Stimulated activated CD4-positive, alpha-beta T cell treated with anti-CD3 and anti-CD28 coated beads, Interleukin-2, amount 100 ng/mL, for 4 hours (primary cell): Measurements from ENCODE around the gene PIK3R2.
"Not testable (repeated sequence)": the region's sequence is repeated elsewhere in the genome, so short reads cannot be mapped to it uniquely, and the experiment has no call there.

Experiments
- DNase-seq: peaks from one replicate; pipeline ENCODE4 v3.0.0-alpha.2; 2020; ENCODE audit warnings: low read depth

Gene PIK3R2

DNA sequence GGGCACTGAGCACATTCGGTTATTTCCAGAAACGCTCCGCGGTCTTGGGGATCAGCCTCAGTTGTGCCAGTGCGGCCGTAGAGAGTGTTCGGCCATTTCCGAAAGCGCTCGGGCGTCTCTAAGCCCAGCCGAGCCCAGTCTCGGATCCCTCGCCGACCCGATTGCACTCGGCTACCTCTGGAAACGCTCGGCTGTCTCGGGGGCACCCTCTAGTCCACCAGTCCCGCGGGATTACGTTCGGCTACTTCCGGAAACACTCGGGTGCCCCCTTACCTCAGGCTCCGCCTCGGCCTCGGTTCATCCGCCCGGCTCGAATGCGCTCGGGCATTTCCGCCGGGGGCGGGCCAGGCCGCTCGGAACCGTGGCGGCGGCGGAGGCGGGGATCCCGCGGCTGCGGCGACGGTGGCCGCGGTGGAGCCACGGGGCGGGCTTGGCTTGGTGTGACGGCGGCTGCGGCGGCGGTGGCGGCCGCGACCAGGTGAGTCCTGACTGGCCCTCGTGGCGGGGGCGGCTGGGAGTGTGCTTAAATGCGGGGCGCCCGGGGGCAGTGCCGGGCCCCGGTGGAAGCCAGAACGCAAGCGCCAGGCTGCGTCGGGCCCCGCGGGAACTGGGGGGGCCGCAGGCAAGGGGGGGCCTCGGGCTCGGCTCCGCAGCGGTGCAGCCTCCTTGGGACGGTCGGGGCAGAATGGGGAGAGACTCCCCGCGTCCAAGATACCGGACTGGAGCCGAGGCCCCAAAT, at the start of gene PIK3R2:
Gene PIK3R2, plus strand, starts transcription at position 347 of the 739 bp plus-strand sequence. CDS start 2,717 bp downstream, outside the sequence.
- peak; percentile 97 for DNase-seq

DNA sequence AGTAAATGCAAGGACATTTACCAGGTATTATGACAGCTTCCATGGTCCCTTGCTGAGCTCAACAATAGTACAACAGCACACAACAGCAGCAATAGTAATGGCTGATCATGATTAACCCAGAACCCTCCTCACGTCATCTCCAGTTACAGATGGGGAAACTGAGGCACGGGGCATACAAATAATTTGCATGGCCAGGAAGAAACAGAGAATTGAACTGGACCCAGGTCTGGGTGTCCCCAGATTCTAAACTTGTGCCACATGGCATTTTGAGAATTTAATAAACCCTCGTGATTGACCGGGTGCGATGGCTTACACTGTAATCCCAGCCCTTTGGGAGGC, 48.2 kb upstream of the PIK3R2 start:
- DNase-seq: no peak

DNA sequence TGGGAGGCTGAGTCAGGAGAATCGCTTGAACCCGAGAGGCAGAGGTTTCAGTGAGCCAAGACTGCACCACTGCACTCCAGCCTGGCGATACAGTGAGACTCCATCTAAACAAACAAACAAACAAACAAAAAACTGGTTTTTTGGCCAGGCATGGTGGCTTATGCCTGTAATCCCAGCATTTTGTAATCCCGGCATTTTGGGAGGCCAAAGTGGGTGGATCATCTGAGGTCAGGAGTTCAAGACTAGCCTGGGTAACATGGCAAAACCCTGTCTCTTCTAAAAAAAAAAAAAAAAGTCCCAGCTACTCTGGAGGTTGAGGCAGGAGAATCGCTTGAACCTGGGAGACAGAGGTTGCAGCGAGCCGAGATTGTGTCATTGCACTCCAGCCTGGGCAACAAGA, 47.7 kb upstream of the PIK3R2 start:
- DNase-seq: not testable (repeated sequence)

DNA sequence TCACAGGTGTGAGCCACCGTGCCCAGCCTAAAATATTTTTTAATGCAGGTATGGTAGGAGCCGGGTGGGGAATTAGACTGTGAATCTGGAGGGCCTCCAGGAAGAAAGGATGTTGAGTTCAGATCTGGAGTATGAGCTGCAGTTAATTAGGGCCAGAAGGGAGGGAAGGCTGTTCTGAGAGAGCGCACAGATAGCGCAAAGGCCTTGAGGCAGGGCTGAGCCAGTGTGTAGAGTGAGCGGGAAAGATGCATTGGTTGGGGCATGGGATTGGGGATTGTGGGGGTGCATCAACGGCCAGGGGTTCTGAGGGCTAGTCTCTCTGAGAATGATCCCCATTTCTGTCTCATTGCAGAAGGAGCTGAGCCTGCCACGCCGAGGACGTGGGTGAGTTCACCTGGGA, 45.7 kb upstream of the PIK3R2 start:
- no peak for DNase-seq

DNA sequence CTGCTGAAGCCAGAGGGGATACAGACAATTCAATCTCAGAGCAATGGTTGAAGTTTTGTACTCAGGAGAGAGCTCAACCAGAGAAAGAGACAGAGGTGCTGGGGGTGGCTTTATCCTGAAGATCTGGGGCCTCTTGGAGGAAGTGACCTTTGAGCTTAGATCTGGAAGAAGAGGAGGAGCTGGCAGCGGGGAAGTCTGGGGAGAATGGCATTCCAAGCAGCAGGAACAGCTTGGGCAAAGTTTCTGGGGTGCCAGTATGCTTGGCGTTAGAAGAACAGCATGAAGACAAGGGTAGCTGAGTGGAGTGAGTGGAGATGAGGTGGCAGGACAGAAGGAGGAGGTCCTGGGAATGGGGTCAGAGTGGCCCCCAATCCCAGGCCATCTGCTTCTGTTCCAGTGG, 44.1 kb upstream of the PIK3R2 start:
- DNase-seq: no peak

DNA sequence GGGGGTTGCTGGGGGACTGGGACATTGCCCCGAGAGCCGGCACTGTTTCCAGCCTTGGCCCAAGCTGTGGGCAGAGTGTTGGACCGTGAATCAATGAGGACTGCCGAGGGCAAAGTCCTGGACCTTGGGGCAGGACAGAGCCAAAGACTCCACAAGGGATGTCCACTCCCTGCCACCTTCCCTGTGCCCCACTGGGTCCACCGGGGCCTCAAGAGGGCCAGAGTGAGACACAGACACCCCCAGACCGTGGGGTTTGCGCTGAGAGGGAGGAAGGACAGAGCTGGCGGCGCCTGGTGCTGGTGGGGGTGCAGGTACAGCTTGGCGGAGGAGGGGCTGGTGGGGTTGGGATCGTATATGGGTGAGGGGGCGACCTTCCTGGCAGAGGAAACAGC, 43.6 kb upstream of the PIK3R2 start:
- no peak for DNase-seq

DNA sequence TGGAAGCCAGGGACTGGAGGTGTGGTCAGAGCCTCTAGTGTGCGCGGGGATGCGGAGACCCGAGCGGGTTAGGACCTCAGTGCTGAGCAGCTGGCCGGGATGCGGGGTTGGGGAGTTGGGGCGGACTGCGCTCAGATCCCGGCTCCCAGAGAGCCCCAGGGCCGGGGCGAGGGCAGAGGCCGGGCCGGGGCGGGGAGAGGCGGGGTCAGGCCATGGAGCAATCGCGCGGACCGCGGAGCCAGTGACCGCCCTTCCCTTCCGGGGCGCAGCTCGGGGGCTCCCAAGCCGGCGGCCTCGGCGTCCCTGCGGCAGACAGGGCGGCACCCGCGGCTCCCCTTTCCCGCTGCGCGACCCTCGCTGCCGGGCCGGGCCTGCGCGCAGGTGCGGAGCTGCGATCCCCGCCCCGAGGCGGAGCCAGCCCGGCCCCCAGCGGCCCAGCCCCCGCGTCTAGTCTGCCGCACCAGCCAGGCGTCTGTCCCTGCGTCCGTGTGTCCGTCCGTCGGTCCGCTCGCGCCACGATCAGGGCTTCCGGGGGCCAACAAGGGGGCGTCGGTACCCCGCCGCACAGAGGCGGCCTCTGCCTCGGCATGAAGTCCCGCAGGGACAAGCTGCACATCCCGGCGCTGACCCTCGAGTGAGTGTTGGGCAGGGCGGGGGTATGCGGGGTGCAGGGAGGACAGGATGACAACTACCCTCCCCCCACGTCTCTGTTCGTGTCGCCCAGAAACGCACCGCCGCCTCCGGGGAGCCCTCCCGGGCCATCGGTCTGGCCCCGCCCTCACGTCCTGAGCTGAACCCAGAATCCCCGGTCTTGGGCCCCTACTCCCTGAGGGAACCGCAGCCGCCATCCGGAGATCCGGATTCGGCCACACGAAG, 43.0 kb upstream of the PIK3R2 start:
- DNase-seq: no peak

DNA sequence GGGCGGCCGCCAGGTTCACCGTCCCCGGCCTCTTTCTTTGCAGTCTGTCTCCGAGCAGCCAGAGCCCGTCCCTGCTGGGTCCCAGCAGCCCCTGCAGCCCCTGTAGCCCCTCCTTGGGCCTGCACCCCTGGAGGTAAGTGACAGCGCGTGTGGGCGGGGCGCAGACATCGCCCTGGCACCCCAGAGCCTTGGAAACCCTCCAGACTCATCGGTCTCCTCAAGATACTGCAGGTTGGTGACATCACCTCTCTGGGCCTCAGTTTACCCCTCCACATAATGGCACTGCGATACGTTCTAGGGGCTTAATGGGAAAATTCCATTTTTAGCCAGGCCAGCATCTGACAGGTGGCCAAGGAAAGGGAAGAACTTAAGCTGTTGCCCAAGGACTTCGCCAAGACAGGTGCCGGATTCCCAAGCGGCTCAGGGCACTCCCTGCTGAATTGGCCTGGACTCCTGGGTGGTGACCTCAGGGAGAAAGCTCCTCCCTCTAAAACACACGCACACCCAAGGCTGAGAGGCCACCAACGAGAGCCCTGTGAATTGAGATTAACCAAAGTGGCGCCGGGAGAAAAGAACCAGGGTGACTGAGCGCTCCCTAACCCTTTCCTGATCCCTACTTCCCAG, 42.2 kb upstream of the PIK3R2 start:
- no peak for DNase-seq

DNA sequence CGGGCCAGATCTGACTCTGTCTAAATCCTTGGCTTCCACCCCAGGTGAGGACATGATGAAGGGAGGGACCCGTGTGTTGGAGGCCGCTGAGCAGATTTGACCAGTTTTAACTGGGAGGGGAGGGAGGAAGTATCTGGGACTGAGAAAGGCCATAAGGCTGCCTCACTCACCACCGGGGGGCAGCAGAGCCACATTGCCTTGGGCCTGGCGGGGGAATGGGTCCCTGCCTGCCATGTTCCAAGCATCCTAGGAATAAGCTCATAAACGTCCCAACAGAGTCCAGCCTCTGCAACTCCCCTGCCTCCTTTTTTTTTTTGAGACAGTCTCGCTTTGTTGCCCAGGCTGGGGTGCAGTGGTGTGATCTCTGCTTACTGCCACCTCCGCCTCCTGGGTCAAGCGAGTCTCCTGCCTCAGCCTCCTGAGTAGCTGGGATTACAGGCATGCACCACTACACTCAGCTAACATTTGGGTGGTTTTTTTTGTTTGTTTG, 39.9 kb upstream of the PIK3R2 start:
- peak; percentile 67 for DNase-seq

DNA sequence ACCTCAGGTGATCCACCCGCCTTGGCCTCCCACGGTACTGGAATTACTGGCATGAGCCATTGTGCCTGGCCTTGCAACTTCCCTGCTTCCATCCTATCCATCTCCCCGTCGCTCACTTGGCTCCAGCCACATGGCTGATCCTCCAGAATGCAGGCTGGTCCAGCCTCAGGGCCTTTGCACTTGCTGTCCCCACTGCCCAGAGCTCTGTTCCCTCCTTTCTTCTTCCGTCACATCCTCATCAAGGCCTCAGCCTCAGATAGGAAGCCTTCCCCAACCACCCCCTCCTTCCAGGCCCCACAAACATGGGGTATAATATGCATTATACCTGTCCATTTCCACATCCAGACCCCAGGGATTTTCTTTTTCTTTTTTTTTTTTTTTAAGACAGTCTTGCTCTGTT, 39.1 kb upstream of the PIK3R2 start:
- DNase-seq: no peak

DNA sequence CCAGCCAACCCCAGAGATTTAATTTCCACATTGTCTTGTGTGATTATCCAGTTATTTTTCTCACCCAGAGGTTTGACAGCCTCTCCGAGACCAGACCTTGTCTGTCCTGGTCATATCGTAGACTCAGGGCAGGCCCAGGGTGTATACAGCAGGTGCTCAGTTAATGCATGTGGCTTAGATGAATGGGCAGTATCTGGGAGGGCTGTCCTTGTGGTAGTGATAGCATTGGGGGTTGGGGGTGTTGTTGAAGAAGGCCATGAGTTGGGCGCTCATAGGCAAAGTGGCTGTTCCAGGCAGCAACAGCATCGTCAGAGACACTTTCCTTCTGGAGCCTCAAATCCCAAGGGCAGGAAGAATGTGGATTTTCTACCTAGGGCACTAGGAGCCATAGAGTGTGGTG, 38.5 kb upstream of the PIK3R2 start:
- no peak for DNase-seq

DNA sequence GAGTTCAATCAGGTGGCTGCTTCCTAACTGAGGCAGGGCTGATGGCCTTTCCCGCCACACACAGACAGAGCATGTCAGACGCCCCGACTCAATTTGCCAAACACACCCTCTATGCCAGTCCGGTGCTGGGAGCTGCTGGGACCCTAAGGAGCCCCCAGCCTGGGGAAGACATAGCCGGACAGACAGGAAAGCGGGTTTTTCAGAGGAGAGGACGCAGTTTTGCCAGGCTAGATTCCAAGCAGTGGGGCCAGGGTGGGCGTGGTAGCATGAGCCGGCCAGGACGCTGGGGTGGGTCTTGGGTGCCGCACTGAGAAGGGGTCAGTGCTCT, 35.6 kb upstream of the PIK3R2 start:
- no peak for DNase-seq

DNA sequence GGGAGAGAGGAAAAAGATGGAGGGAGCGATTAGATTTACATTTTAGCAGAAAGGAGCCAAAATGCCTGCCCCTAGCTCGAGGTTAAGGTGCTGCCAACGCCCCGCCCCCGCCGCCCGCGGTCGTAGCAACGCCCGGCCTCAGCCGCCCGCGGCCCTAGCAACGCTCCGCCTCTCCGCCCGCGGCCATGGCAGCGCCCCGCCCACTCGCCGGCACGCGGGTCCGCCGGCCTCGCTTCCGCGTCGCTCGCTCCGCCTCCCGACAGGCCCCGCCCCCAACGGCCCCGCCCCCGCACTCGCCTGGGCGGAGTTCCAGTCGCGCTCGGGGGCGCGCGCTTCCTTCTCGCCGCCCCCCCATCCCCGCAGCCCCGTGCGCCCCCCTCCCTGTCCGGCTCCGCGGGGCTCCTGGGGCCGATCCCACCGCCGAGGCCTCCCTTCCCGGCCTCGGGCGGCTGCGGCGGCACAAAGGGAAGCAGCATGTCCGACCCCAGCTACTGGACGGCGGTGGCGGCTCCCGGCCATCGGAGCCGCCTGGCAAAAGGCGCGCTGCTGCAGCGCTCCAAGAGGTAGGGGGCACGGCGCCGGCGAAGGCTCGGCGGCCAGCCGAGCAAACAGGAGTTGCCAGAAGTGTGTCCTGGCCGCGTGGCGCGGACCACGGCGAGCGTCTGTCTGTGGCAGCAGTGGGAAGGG, 35.1 kb upstream of the PIK3R2 start:
- peak; percentile 93 for DNase-seq

DNA sequence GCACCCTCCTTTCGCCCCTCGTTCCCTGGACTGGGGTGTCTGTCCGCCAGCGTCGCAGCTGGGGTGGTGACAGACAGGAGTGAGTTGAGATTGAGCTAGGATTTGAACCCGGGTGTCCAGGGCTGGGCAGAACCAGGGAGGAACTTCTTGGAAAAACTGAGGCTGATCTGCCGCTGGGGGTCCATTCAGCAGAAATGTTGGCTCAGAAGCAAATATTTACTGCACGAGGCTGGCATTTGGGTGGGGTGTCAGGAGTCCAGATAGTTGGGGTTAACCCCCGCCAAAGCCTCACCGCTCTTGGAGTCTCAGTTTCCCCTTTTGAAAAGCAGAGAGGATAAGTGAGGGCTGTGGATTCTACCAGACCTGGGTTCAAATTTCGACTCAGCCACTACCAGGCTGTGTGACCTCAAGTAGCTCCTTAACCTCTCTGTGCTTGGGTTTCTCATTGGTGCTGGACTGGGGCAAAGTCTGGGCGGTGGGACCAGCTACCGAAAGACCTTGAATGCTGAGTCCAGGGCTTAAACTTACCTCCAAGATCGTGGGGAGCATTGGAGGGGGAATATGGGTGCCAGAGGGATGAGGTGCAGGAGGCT, 34.4 kb upstream of the PIK3R2 start:
- no peak for DNase-seq

DNA sequence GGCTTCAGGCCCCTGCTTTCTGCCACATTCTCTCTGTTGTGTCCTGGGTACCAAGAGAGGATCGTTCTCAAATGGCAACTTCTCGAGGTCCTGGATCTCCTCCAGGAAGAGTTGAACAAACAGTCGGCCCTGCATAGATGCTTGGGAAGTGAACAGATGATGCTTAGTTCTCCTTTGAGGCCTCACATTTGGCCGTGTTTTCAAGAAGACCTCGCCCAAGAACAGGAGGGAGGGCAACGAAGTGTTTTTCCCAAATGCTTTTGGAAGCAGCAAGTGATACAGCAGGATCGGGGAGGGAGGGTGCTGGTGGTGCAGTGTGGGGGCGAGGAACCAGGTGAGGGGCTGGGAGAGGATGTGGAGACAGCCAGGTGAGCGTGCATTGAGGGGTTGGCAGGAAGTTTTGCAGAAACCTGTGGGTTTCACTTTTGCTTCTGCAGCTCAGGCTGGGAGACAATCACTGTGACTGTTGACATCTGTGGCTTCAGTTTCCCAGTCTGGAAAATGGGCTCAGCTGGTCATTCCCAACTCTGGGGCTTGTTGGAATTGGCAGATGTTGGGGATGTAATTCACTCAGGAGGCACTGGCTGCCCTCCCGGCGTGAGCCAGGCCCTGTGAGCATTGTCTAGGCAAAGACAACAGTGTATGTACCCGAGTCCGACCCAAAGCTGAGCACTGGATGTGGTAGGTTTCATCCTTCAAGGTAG, 33.8 kb upstream of the PIK3R2 start:
- DNase-seq: no peak

DNA sequence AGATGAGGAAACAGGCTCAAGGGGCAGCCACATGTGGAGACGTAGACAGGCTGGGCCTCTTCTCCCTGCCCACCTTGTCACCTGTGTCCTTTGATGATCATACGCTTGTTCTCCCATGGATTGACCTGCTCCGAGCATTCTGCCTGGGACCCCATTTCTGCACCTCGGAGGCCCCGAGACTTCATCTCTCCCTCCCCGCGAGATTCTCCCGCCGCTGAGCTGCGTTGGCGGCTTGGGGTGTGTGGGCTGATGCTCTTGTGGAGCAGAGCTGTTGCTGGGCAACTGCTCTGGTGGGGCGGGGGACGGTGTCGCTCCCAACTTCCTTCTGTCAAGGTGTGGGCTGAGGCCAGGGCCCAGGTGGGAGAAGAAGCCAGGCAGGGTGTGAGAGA, 33.3 kb upstream of the PIK3R2 start:
- DNase-seq: peak; percentile 72

DNA sequence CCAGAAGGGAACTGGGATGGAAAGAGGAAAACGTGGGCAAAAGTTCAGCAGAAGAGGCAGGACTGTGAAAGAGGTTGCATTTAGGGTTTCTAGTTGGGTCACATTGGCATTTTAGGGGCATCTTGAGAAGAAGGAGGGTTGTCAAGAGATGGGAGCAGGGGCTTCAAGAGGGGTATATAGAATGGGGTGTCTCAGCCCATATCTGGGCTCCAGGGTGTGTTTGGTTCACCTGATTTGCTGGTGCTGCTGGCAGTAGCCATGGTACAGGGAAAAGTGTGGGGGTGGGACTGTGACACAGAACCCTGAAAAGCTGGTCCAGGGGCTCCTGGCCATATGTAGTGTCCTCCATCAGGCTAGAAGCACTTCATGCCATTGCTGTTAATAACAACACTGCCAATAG, 32.8 kb upstream of the PIK3R2 start:
- DNase-seq: no peak

DNA sequence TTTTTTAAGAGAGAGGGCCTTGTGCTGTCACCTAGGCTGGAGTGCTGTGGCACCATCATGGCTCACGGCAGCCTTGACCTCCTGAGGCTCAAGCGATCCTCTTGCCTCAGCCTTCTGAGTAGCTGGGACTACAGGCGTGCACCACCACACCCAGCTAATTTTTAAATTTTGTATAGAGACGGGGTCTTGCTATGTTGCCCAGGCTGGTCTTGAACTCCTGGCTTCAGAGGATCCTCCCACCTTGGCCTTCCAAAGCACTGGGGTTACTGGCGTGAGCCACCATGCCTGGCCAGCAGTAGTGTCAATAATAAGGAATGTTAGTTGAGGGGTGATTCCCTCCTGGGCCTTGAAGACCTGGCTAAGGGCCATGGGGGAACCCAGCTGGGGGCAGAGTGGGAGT, 31.8 kb upstream of the PIK3R2 start:
- DNase-seq: no peak

DNA sequence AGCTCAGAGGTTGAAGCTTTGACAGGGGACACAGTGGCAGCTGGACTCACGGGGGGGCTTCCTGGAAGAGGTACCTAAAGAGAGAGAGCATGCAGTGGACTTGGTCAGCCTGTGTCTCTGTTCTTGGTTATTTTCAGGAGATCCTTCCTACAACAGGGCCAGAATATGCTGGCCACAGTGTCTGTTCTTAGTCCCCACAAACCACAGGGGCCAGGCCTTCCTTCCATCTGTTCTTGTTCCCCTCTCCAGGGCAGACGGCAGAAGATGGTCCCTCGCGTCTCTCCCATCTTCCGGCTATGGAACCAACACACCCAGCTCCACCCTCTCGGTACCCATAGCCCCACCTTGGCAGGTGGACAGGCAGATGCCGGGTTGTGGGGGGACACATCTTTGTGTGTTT, 30.5 kb upstream of the PIK3R2 start:
- DNase-seq: no peak

DNA sequence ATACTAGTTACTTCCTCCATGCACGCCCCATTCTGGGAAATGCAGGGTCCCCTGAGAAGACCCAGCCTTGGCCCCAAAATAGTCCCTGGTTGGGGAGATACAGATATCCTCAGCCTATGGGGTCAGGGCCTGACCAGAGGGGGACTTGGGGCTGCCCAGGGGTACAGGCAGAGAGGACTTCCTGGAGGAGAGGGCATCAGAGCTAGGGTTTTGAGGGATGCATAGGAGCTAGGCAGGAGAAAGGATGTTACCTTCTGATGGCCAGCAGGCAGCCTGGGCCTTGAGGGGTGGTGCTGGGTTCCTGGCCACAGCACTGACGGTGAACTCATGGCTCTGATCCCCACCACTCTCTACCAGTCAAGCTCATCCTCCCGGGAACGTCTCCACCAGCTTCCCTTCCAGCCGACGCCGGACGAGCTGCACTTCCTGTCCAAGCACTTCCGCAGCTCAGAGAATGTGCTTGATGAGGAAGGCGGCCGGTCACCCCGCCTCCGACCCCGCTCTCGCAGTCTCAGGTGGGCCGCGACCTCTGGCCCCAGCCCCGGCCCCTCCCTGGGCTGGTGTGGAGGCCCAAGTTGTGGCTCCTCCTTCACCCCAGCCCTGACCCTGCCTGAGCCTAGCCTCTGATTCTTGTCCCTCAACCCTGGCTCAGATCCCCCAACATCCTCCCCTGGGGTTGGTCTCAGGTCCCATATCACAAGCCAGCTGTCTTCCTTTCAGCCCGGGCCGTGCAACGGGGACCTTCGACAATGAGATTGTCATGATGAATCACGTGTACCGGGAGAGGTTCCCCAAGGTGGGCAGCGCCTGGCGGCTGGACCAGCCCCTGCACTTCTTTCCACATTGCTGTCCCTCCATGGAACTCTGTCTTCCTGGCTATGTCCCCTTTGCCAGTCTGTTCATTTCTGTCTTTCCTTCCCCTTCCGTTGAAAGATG, 29.8 kb upstream of the PIK3R2 start:
- DNase-seq: no peak
